H9 (cell line): ENCODE data around the gene SH3PXD2B. TPM values are rescaled to one million over a fixed set of nuclear protein-coding genes. Genes with fewer than 3 reads are reported as not detected.

ENCODE experiments used
- DNase-seq: peaks from one replicate; pipeline ENCODE4 v3.0.0-alpha.2; 2017
- H2AFZ ChIP-seq: one replicate; pipeline ENCODE4 v1.6.1; 2013; ENCODE audit warnings: mild to moderate bottlenecking, low read length, control low read depth, moderate library complexity
- H2AK5ac ChIP-seq: 2 replicates; pipeline ENCODE4 v1.6.1; 2013; ENCODE audit warnings: low read length, control low read depth, mixed read lengths; ENCODE audit not compliant: insufficient read length
- H2BK120ac ChIP-seq: one replicate; pipeline ENCODE4 v1.6.1; 2013; ENCODE audit warnings: low read depth, mild to moderate bottlenecking, low read length, control low read depth, inconsistent platforms; ENCODE audit not compliant: poor library complexity, severe bottlenecking
- H2BK12ac ChIP-seq: 2 replicates; pipeline ENCODE4 v1.6.1; 2013; ENCODE audit warnings: low read length, control low read depth, mixed read lengths, low read depth; ENCODE audit not compliant: insufficient read length
- H2BK15ac ChIP-seq: 2 replicates; pipeline ENCODE4 v1.6.1; 2013; ENCODE audit warnings: low read depth, low read length, control low read depth
- H2BK20ac ChIP-seq: one replicate; pipeline ENCODE4 v1.6.1; 2013; ENCODE audit warnings: low read depth, mild to moderate bottlenecking, low read length, control low read depth, inconsistent platforms; ENCODE audit not compliant: poor library complexity, severe bottlenecking
- H2BK5ac ChIP-seq: 2 replicates; pipeline ENCODE4 v1.6.1; 2013; ENCODE audit warnings: low read length, control low read depth, mixed read lengths; ENCODE audit not compliant: insufficient read length
- H3K14ac ChIP-seq: 2 replicates; pipeline ENCODE4 v1.6.1; 2013; ENCODE audit warnings: low read length, control low read depth; ENCODE audit not compliant: insufficient read depth
- H3K18ac ChIP-seq: 2 replicates; pipeline ENCODE4 v1.6.1; 2013; ENCODE audit warnings: low read depth, mild to moderate bottlenecking, mixed read lengths, low read length, control low read depth; ENCODE audit not compliant: insufficient read length
- H3K23ac ChIP-seq: 2 replicates; pipeline ENCODE4 v1.6.1; 2013; ENCODE audit warnings: low read length, control low read depth, mixed read lengths, low read depth; ENCODE audit not compliant: insufficient read length
- H3K23me2 ChIP-seq: 2 replicates; pipeline ENCODE4 v1.6.1; 2013; ENCODE audit warnings: low read depth, mild to moderate bottlenecking, mixed read lengths, low read length, control low read depth; ENCODE audit not compliant: insufficient read length, poor library complexity, severe bottlenecking
- H3K27ac ChIP-seq: 2 replicates; pipeline ENCODE4 v1.5.1; 2013; ENCODE audit warnings: low read length, control low read depth, mixed read lengths, low read depth; ENCODE audit not compliant: insufficient read length
- H3K27me3 ChIP-seq: 2 replicates; pipeline ENCODE4 v1.6.1; 2013; ENCODE audit warnings: low read length, control low read depth, inconsistent platforms; ENCODE audit not compliant: insufficient read depth
- H3K4ac ChIP-seq: 2 replicates; pipeline ENCODE4 v1.6.1; 2013; ENCODE audit warnings: low read depth, mild to moderate bottlenecking, control low read depth, inconsistent platforms, low read length, moderate library complexity
- H3K4me1 ChIP-seq: 2 replicates; pipeline ENCODE4 v1.6.1; 2013; ENCODE audit warnings: low read length, control low read depth, inconsistent platforms; ENCODE audit not compliant: insufficient read depth
- H3K4me2 ChIP-seq: 2 replicates; pipeline ENCODE4 v1.6.1; 2013; ENCODE audit warnings: low read length, control low read depth, mixed read lengths; ENCODE audit not compliant: insufficient read length, insufficient read depth
- H3K56ac ChIP-seq: 2 replicates; pipeline ENCODE4 v1.6.1; 2013; ENCODE audit warnings: low read depth, mild to moderate bottlenecking, mixed read lengths, low read length, control low read depth; ENCODE audit not compliant: insufficient read length
- H3K79me1 ChIP-seq: 2 replicates; pipeline ENCODE4 v1.6.1; 2013; ENCODE audit warnings: low read depth, mild to moderate bottlenecking, moderate library complexity, low read length, control low read depth, inconsistent platforms; ENCODE audit not compliant: insufficient read depth, poor library complexity, severe bottlenecking
- H3K79me2 ChIP-seq: 2 replicates; pipeline ENCODE4 v1.6.1; 2013; ENCODE audit warnings: low read length, control low read depth, inconsistent platforms; ENCODE audit not compliant: insufficient read depth
- H3K9ac ChIP-seq: 2 replicates; pipeline ENCODE4 v1.6.1; 2013; ENCODE audit warnings: low read length, control low read depth, mixed read lengths; ENCODE audit not compliant: insufficient read length; ENCODE audit errors: extremely low read depth
- H3K9me3 ChIP-seq: one replicate; pipeline ENCODE4 v1.6.1; 2013; ENCODE audit warnings: low read depth, low read length, inconsistent platforms; ENCODE audit not compliant: control insufficient read depth
- H3T11ph ChIP-seq: one replicate; pipeline ENCODE4 v1.6.1; 2013; ENCODE audit warnings: mild to moderate bottlenecking, low read length, control low read depth, inconsistent platforms
- H4K20me1 ChIP-seq: one replicate; pipeline ENCODE4 v1.6.1; 2013; ENCODE audit not compliant: control insufficient read depth, insufficient read length, insufficient read depth
- H4K5ac ChIP-seq: 2 replicates; pipeline ENCODE4 v1.6.1; 2013; ENCODE audit warnings: low read depth, mild to moderate bottlenecking, mixed read lengths, low read length, control low read depth; ENCODE audit not compliant: insufficient read length
- H4K8ac ChIP-seq: replicated peaks from 2 replicates; pipeline ENCODE4 v1.6.1; 2013; ENCODE audit warnings: low read length, control low read depth, mixed read lengths, low read depth; ENCODE audit not compliant: insufficient read length
- H4K91ac ChIP-seq: 2 replicates; pipeline ENCODE4 v1.6.1; 2013; ENCODE audit warnings: low read depth, mild to moderate bottlenecking, moderate library complexity, mixed read lengths, low read length, control low read depth; ENCODE audit not compliant: insufficient read length
- H3K27ac Mint-ChIP-seq, 3 experiments: 2 replicates in 2 of 3; 3 replicates in 1 of 3; pipeline ENCODE4 v1.8.0; 2020 to 2021; ENCODE audit warnings: mixed read lengths in 3 of 3, mild to moderate bottlenecking in 1 of 3, moderate library complexity in 1 of 3
- H3K27me3 Mint-ChIP-seq: 2 replicates; pipeline ENCODE4 v1.8.0; 2021; ENCODE audit warnings: low read depth, mild to moderate bottlenecking, moderate library complexity, mixed read lengths
- H3K36me3 Mint-ChIP-seq, 3 experiments: 2 replicates in 2 of 3; 3 replicates in 1 of 3; pipeline ENCODE4 v1.8.0; 2020 to 2021; ENCODE audit warnings: low read depth in 3 of 3, mixed read lengths in 3 of 3; ENCODE audit not compliant: insufficient read depth in 1 of 3
- H3K4me1 Mint-ChIP-seq, 2 experiments: 2 replicates each; pipeline ENCODE4 v1.8.0; 2020; ENCODE audit warnings: mixed read lengths in 2 of 2
- H3K4me3 Mint-ChIP-seq, 2 experiments: 2 replicates in 1 of 2; 3 replicates in 1 of 2; pipeline ENCODE4 v1.8.0; 2020 to 2021; ENCODE audit warnings: mild to moderate bottlenecking in 2 of 2, mixed read lengths in 2 of 2, moderate library complexity in 1 of 2
- H3K9me3 Mint-ChIP-seq, 2 experiments: 2 replicates in 1 of 2; 3 replicates in 1 of 2; pipeline ENCODE4 v1.8.0; 2020; ENCODE audit warnings: mild to moderate bottlenecking in 2 of 2, mixed read lengths in 2 of 2, moderate library complexity in 1 of 2
- WGBS: extraction: QIAGEN DNeasy Blood & Tissue Kit; methylation state at CpG from one replicate; pipeline ENCODE4 v1.1.7; 2013; ENCODE audit warnings: missing lambda C conversion rate, low lambda C conversion rate, mixed read lengths; ENCODE audit not compliant: insufficient read length; ENCODE audit errors: extremely low coverage; 5-methylcytosine and 5-hydroxymethylcytosine counted together
- total RNA-seq: library from RNA; stranded (reverse); gene quantifications from 2 replicates; pipeline ENCODE4 v1.2.1, GENCODE V29; 2021
- TF ChIP-seq, protein P1 (sequence below): fragments of 200-600 bp; sonication (generic); conservative IDR thresholded peaks from 3 replicates; pipeline ENCODE4 v1.8.0; 2021; ENCODE audit warnings: antibody characterized with exemption, mild to moderate bottlenecking

SH3PXD2B gene
- total RNA-seq, 1 experiment from 2014 or later, result 49.0 TPM

DNA sequence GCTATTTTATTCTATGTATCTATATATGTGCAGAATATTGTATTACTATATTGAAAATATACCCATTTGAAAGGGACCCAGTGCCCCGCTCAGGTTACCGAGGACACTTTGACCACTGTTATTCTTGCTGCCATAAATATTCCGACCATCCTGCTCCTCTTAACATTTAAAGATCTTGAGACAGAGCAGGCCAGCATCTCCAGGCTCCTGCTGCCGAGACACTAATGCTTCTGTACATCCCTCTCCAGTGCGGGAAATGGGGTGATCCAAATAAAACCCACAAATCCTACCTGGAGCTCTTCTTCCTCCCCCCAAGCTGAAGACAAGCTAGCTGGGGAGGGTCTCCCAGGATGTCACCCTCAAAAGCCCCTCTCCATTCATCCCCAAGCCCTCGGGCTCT is 3.9 kb downstream of the SH3PXD2B start:
- Mint-ChIP-seq H3K4me3 (no peak overlapping the region), H3K4me1 (peaks cover 49 to 69% of the 10 kb centered on the region in 2 experiments), H3K36me3 (peaks cover 3 to 29% (median 6%) of the 10 kb centered on the region in 3 experiments; a peak in 6 of 7 replicates), H3K9me3 (peaks cover 0 to 3% of the 10 kb centered on the region in 2 experiments; a peak in 1 of 5 replicates), H3K27ac (no peak overlapping the region), H3K27me3 (no peaks in the 10 kb centered on the region; the same call in 1 of the 2 replicates)
- Histone ChIP-seq H2BK5ac (no peak overlapping the region), H3K27me3 (no peaks in the 10 kb centered on the region), H3K79me1 (peaks cover 2% of the 10 kb centered on the region), H2BK120ac (no peak overlapping the region), H4K8ac (no peak overlapping the region), H2BK20ac (no peak overlapping the region), H4K5ac (no peak overlapping the region), H2BK12ac (no peak overlapping the region), H3T11ph (no peak overlapping the region), H3K9me3 (no peaks in the 10 kb centered on the region), H2AK5ac (no peak overlapping the region), H2AFZ (no peak overlapping the region), H3K4ac (no peak overlapping the region), H3K23me2 (peaks cover 8% of the 10 kb centered on the region), H3K4me2 (no peak overlapping the region), H4K91ac (no peak overlapping the region), H3K56ac (no peak overlapping the region), H4K20me1 (no peaks in the 10 kb centered on the region), H3K79me2 (peaks cover 11% of the 10 kb centered on the region; the same call in 1 of the 2 replicates), H3K27ac (no peak overlapping the region), H2BK15ac (no peak overlapping the region), H3K14ac (no peak overlapping the region), H3K9ac (no peak overlapping the region), H3K23ac (no peak overlapping the region), H3K4me1 (0 out of 2 replicates have a peak, but pooled peaks cover 4% of the 10 kb centered on the region), H3K18ac (no peak overlapping the region)
- WGBS, result no CpG with 5 or more reads among the region's 6 CpGs
- TF ChIP-seq, protein P1, sequence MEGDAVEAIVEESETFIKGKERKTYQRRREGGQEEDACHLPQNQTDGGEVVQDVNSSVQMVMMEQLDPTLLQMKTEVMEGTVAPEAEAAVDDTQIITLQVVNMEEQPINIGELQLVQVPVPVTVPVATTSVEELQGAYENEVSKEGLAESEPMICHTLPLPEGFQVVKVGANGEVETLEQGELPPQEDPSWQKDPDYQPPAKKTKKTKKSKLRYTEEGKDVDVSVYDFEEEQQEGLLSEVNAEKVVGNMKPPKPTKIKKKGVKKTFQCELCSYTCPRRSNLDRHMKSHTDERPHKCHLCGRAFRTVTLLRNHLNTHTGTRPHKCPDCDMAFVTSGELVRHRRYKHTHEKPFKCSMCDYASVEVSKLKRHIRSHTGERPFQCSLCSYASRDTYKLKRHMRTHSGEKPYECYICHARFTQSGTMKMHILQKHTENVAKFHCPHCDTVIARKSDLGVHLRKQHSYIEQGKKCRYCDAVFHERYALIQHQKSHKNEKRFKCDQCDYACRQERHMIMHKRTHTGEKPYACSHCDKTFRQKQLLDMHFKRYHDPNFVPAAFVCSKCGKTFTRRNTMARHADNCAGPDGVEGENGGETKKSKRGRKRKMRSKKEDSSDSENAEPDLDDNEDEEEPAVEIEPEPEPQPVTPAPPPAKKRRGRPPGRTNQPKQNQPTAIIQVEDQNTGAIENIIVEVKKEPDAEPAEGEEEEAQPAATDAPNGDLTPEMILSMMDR, result no peak
- DNase-seq, result no peak
